SU-DHL-6 (cell line): ENCODE results near the gene PIF1.

Experiments
- H2AFZ ChIP-seq: fragments of 200-600 bp; sonication (generic); 2 replicates; pipeline ENCODE4 v1.6.1; 2014; ENCODE audit warnings: low read depth, mild to moderate bottlenecking, moderate library complexity, mixed read lengths, antibody characterized with exemption, low read length; ENCODE audit not compliant: severe bottlenecking
- H3F3A ChIP-seq: fragments of 200-600 bp; shearing (Covaris generic); 2 replicates; pipeline ENCODE4 v1.6.0; 2016; ENCODE audit warnings: antibody characterized with exemption, mild to moderate bottlenecking; ENCODE audit not compliant: insufficient read depth
- H3K27ac ChIP-seq: fragments of 200-600 bp; sonication (generic); 2 replicates; pipeline ENCODE4 v1.5.1; 2016; ENCODE audit warnings: low read depth, mild to moderate bottlenecking, low read length, moderate library complexity, mixed read lengths
- H3K27me3 ChIP-seq: fragments of 200-600 bp; sonication (generic), shearing (Covaris generic); 2 replicates; pipeline ENCODE4 v1.6.0; 2014; ENCODE audit warnings: mild to moderate bottlenecking, low read length
- H3K36me3 ChIP-seq: fragments of 200-600 bp; sonication (generic); 2 replicates; pipeline ENCODE4 v1.6.1; 2014; ENCODE audit warnings: mild to moderate bottlenecking, low read length, mixed read lengths
- H3K4me2 ChIP-seq: fragments of 300-600, 200-600 bp; shearing (Covaris generic), sonication (generic); 2 replicates; pipeline ENCODE4 v1.6.0; 2014; ENCODE audit warnings: low read length, low read depth, mild to moderate bottlenecking; ENCODE audit not compliant: poor library complexity, severe bottlenecking
- H3K4me3 ChIP-seq: fragments of 200-600 bp; sonication (generic); 2 replicates; pipeline ENCODE4 v1.5.1; 2014; ENCODE audit warnings: antibody characterized with exemption, low read length, mild to moderate bottlenecking, mixed read lengths; ENCODE audit not compliant: insufficient read depth, poor library complexity, severe bottlenecking
- H3K79me2 ChIP-seq: fragments of 200-600 bp; sonication (generic); 2 replicates; pipeline ENCODE4 v1.6.1; 2014; ENCODE audit warnings: mild to moderate bottlenecking, low read length, moderate library complexity; ENCODE audit not compliant: insufficient read depth
- H3K9ac ChIP-seq: fragments of 200-600 bp; sonication (generic); 2 replicates; pipeline ENCODE4 v1.7.0; 2014; ENCODE audit warnings: mild to moderate bottlenecking, low read length
- H3K9me2 ChIP-seq: fragments of 200-600 bp; sonication (generic); replicated peaks from 2 replicates; pipeline ENCODE4 v1.6.1; 2014; ENCODE audit warnings: low read length; ENCODE audit not compliant: insufficient read depth
- H3K9me3 ChIP-seq: fragments of 200-600 bp; sonication (generic); 2 replicates; pipeline ENCODE4 v1.6.1; 2014; ENCODE audit warnings: low read length, mixed read lengths; ENCODE audit not compliant: insufficient read depth
- H4K20me1 ChIP-seq: fragments of 200-600 bp; sonication (generic); 2 replicates; pipeline ENCODE4 v1.6.1; 2014; ENCODE audit warnings: low read depth, mild to moderate bottlenecking, antibody characterized with exemption, low read length, moderate library complexity, mixed read lengths
- CTCF ChIP-seq: fragments of 200-600 bp; sonication (generic); IDR thresholded peaks from one replicate; pipeline ENCODE4 v1.5.1; 2017; ENCODE audit warnings: antibody characterized with exemption, mild to moderate bottlenecking, low read length, moderate library complexity; ENCODE audit not compliant: insufficient read depth, poor library complexity, severe bottlenecking
- EZH2phosphoT487 ChIP-seq: fragments of 200-600 bp; sonication (generic), shearing (Covaris generic); conservative IDR thresholded peaks from 2 replicates; pipeline ENCODE4 v1.6.1; 2018; ENCODE audit warnings: mild to moderate bottlenecking, antibody characterized with exemption, low read length, moderate library complexity, mixed read lengths

The PIF1 gene

GRCh38 chr15:64781299-64781698, 44.1 kb downstream of the PIF1 start:
- H3K79me2 ChIP-seq: no peaks in the 10 kb centered on the region
- H3K4me2 ChIP-seq: no peak overlapping the region
- TF ChIP-seq EZH2phosphoT487 (no peak), CTCF (no peak)
- H2AFZ ChIP-seq: no peak overlapping the region
- no peak overlapping the region for H3K27ac ChIP-seq
- H3K4me3 ChIP-seq: no peak overlapping the region
- no peaks in the 10 kb centered on the region for H3K9me2 ChIP-seq
- no peaks in the 10 kb centered on the region for H3K9me3 ChIP-seq
- H3F3A ChIP-seq: no peaks in the 10 kb centered on the region
- H3K36me3 ChIP-seq: no peaks in the 10 kb centered on the region
- no peaks in the 10 kb centered on the region for H4K20me1 ChIP-seq
- no peaks in the 10 kb centered on the region for H3K27me3 ChIP-seq
- H3K9ac ChIP-seq: no peak overlapping the region

GRCh38 chr15:64780600-64781156, 44.8 kb downstream of the PIF1 start:
- no peaks in the 10 kb centered on the region for H3F3A ChIP-seq
- no peaks in the 10 kb centered on the region for H3K36me3 ChIP-seq
- TF ChIP-seq EZH2phosphoT487 (no peak), CTCF (no peak)
- H3K4me2 ChIP-seq: no peak overlapping the region
- H3K79me2 ChIP-seq: no peaks in the 10 kb centered on the region
- H4K20me1 ChIP-seq: no peaks in the 10 kb centered on the region
- no peaks in the 10 kb centered on the region for H3K9me2 ChIP-seq
- H3K27ac ChIP-seq: no peak overlapping the region
- H3K4me3 ChIP-seq: no peak overlapping the region
- H2AFZ ChIP-seq: no peak overlapping the region
- H3K9me3 ChIP-seq: no peaks in the 10 kb centered on the region
- H3K9ac ChIP-seq: no peak overlapping the region
- no peaks in the 10 kb centered on the region for H3K27me3 ChIP-seq

- no peak for TF ChIP-seq CTCF
- TF ChIP-seq EZH2phosphoT487: no peak
- no peak overlapping the region for H2AFZ ChIP-seq
- H3F3A ChIP-seq: no peaks in the 10 kb centered on the region
- no peaks in the 10 kb centered on the region for H3K9me3 ChIP-seq
- no peak overlapping the region for H3K4me3 ChIP-seq
- no peak overlapping the region for H3K9ac ChIP-seq
- H4K20me1 ChIP-seq: no peaks in the 10 kb centered on the region
- no peaks in the 10 kb centered on the region for H3K79me2 ChIP-seq
- H3K27ac ChIP-seq: no peak overlapping the region
- H3K9me2 ChIP-seq: no peaks in the 10 kb centered on the region
- H3K27me3 ChIP-seq: no peaks in the 10 kb centered on the region
- no peaks in the 10 kb centered on the region for H3K36me3 ChIP-seq
- no peak overlapping the region for H3K4me2 ChIP-seq
Measured at GRCh38 chr15:64779630-64780029, 45.8 kb downstream of the PIF1 start.
